Thoracic aorta endothelial cell (primary cell): ENCODE data around the gene MED16. TPM values are rescaled to one million over a fixed set of nuclear protein-coding genes. Genes with fewer than 3 reads are reported as not detected.

Source experiments
- small RNA-seq: library from RNA; depleted of rRNA; stranded (forward); fragments of <200 nt; gene quantifications from one replicate; pipeline ENCODE3, GENCODE V24; 2012
- total RNA-seq: library from RNA; depleted of rRNA; stranded (reverse); fragments of >200 nt; gene quantifications from 2 replicates; pipeline ENCODE4 v1.2.3, GENCODE V29; 2012

Gene MED16
- 25.5 and 29.4 TPM in 2 replicates for total RNA-seq

GRCh38 chr19:892894-893689 is at the start of gene MED16, which contains the start of gene RNU6-9:
MED16 (minus strand) TSS chr19:893187; CDS start chr19:891131, 2,056 bp downstream.
RNU6-9 (plus strand) TSS chr19:893484.

DNA sequence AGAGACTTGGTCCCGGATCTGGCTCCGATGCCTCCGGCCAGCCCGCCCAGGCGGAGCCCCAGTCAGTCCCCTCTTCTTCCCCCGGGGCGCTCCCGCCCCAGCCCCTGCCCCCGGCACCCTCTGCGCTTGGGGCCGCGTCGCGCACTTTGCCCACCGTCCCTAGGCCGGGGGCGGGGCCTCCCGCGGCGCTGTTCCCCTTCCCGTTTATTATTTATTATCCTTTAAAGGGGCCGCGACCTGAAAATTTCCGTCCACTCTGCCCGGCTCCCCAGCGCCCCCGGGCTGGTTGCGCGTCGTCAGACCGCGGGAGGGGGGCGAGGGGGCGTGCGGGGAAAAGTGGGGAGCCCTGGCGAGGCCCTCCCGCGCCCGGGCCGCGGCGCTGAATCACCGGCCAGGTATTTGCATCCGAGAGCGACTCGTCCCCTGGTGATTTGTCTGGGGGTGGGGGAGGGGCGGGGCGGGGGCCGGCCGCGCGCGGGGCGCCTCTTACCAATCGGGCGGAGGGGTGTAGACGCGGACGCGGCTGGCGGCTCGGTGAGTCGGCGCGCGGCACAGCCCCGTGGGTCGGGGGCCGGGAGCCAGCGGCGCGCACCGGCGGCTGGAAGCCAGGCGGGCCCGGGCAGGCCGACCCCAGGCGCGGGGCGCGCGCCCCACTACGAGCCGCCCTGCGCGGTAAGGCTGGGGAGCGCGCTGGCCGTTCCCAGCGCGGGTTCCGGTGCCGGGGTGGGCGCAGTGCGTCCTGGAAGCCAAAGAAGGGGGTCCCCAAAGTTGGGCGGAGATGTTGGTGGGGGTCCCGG is 32.7 kb upstream of the MED16 start, which contains the start of gene ARID3A:
TSS of gene ARID3A (plus strand) at position 510 of the 797 bp plus-strand sequence. CDS start 3,494 bp downstream, outside the sequence.

GRCh38 chr19:917323-918151 is 24.6 kb upstream of the MED16 start, which contains the start of gene KISS1R:
KISS1R (plus strand) TSS chr19:917333; CDS start chr19:917503, 170 bp downstream.

GRCh38 chr19:913080-913748 is 20.2 kb upstream of the MED16 start, which contains the start of gene R3HDM4:
R3HDM4 (minus strand) TSS chr19:913219; CDS start chr19:913157, 62 bp downstream.

DNA sequence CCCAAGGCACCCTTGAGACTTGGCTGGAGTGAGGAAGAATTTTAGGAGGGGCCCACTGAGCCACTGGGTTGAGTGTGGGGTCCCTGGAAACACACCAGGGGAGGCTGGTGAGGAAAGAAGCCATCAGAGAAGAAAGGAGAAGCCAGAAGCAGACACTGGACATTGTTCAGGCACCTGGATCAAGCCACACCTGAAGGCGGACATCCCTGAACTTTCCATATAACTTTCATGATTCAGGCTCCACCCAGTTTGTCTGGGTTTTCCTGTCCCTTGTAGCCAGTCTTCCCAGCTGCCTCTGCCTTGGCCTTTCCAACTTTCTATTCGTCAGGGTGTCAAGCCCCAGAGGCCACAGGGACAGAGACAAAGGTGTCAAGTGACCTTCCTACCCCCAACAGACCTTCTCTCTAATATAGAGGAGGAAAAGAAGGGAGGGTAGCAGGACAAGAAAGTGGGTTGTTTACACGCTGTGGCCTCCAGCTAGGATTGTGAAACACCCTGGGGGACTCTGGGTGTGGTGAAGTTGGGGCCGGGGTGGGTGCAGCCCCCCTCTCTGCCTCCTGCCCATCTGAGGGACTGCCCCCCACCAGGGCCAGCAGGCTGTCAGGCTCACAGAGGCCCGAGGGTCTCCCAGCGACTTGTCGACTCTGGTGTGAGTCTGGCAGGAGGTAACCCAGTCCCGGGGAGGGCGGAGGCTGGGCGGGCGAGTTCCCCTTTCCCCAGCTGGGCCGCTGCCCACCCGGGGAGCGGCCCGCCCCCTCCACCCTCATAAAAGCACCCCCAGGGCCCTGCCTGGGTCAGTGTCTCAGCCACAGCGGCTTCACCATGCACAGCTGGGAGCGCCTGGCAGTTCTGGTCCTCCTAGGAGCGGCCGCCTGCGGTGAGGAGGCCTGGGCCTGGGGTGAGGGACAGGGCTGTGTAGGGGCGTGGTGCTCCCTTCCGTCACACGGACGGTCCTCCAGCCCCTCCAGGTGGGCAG is 33.8 kb downstream of the MED16 start, which contains the start of gene CFD:
TSS of gene CFD (plus strand) at position 797 of the 976 bp plus-strand sequence. CDS start at position 823, 26 bp downstream.

GRCh38 chr19:852136-853013 is 40.6 kb downstream of the MED16 start, which contains the start of gene ELANE:
ELANE (plus strand) TSS chr19:852303; CDS start chr19:852329, 26 bp downstream.

DNA sequence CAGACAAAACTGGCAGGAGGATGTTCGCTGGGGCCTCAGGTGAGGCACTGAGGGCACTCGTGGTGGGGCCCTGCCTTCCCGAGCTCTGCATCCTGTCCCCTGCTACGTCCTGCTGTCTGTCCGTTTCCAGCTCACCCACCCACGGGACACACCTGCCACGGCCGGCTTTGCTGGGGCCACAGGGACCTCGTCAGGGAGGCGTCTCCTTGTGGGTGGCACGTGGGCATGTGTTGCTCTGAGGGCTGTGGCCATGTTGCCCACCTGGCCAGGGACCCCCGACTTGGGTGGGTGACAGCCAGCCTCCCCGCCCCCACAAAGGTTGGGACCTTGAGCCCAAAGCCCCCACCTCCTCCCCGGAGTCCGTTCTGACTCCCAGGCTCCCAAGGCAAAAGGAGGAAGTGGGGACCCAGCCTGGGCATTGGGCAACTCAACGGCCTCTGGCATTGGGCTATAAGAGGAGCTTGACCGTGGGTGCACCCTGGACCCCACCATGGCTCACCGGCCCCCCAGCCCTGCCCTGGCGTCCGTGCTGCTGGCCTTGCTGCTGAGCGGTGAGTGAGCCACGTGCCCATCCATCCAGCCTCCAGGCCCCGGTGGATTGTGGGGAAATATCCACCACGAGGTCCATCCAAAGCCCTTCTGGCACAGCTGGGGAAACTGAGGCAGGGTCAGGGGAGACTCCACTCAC is 52.3 kb downstream of the MED16 start, which contains the start of gene PRTN3:
TSS of gene PRTN3 (plus strand) at position 481 of the 688 bp plus-strand sequence. CDS start at position 491, 10 bp downstream.

GRCh38 chr19:827710-828321 is 65.2 kb downstream of the MED16 start, which contains the start of gene AZU1:
AZU1 (plus strand) TSS chr19:827837; CDS start chr19:827847, 10 bp downstream.

DNA sequence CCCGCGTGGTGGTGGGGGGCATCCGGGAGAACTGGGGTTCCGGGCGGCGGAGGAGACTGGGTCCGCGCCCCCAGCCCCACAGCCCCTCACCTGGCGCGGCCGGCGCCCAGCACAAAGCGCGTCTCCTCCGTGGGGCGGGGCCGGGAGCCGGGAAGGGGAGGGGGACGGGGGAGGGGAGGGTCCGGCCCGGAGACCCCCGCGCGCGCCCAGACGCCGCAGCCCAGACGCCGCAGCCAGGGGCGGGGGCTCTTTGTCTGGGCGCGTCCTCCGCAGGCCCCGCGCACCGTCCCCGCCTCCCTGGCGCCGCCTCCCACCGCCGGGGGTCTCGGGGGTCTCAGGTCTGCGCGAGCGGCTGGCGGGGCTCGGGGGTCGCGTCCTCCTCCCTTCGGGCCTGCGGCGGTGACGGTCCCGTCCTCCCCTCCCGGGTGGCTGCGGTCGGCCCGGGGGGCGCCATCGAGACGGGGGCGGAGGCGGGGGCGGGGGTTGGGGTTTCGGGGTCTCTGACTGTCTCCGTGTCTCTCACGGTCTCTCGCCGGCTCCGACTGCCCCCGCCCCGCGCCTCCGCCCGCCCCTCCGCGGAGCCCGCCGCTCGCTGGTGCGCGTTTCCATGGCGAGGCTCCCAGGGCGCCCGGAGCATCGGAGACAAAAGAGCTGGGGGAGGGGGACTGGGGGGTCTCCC is 71.0 kb downstream of the MED16 start, which contains the start of gene PLPPR3:
TSS of gene PLPPR3 (minus strand) at position 131 of the 679 bp plus-strand sequence. CDS start 396 bp downstream, outside the sequence.

Small RNA genes lying within 50 kb of the gene (small RNA-seq; reads per million reads assigned to genes)
- gene RNU6-9 = 7.8 reads per million, percentile 89 among the genes with 10 or more reads in this experiment

Other genes with a start within 250 kb of the MED16 start
- 43.8 and 46.2 TPM in 2 replicates for gene RNF126, start 230.0 kb downstream of the MED16 start, total RNA-seq
- 9.3 and 21.8 TPM in 2 replicates for gene FSTL3, start 216.8 kb downstream of the MED16 start, total RNA-seq
- not detected in 2 replicates for gene PRSS57, start 197.7 kb downstream of the MED16 start, total RNA-seq
- gene PALM, start 184.3 kb downstream of the MED16 start, total RNA-seq = 6.5 and 9.8 TPM in 2 replicates
- 0.13 TPM in 1 of 2 replicates, not detected in the other for gene MISP, start 142.1 kb downstream of the MED16 start, total RNA-seq
- 200 and 249 TPM in 2 replicates for gene PTBP1, start 95.7 kb downstream of the MED16 start, total RNA-seq
- 0.07 and 0.40 TPM in 2 replicates for gene PLPPR3, start 71.2 kb downstream of the MED16 start, total RNA-seq
- gene AZU1, start 65.3 kb downstream of the MED16 start, total RNA-seq = not detected in 2 replicates
- not detected in 2 replicates for gene PRTN3, start 52.2 kb downstream of the MED16 start, total RNA-seq
- gene ELANE, start 40.9 kb downstream of the MED16 start, total RNA-seq = not detected in 2 replicates
- gene CFD, start 33.5 kb downstream of the MED16 start, total RNA-seq = 1.1 and 2.3 TPM in 2 replicates
- not detected in 2 replicates for gene RNU6-9, start 297 bp upstream of the MED16 start, total RNA-seq
- gene R3HDM4, start 20.0 kb upstream of the MED16 start, total RNA-seq = 20.1 and 26.1 TPM in 2 replicates
- gene KISS1R, start 24.1 kb upstream of the MED16 start, total RNA-seq = not detected in 2 replicates
- 6.9 and 10.0 TPM in 2 replicates for gene ARID3A, start 32.8 kb upstream of the MED16 start, total RNA-seq
- gene WDR18, start 91.2 kb upstream of the MED16 start, total RNA-seq = 47.2 and 65.5 TPM in 2 replicates
- gene GRIN3B, start 107.2 kb upstream of the MED16 start, total RNA-seq = 0.43 and 0.80 TPM in 2 replicates
- 61.7 and 66.5 TPM in 2 replicates for gene TMEM259, start 127.9 kb upstream of the MED16 start, total RNA-seq
- gene RNU6-2, start 128.3 kb upstream of the MED16 start, total RNA-seq = not detected in 2 replicates
- gene CNN2, start 133.4 kb upstream of the MED16 start, total RNA-seq = 140 and 181 TPM in 2 replicates
- 4.1 and 6.2 TPM in 2 replicates for gene ABCA7, start 146.9 kb upstream of the MED16 start, total RNA-seq
- 6.8 and 12.9 TPM in 2 replicates for gene ARHGAP45, start 174.0 kb upstream of the MED16 start, total RNA-seq
- 82.4 and 139 TPM in 2 replicates for gene POLR2E, start 202.2 kb upstream of the MED16 start, total RNA-seq
- gene GPX4, start 210.8 kb upstream of the MED16 start, total RNA-seq = 226 and 365 TPM in 2 replicates